GM21367 (cell line): ENCODE results near the gene DLAT.
"Not testable (repeated sequence)": the region's sequence is repeated elsewhere in the genome, so short reads cannot be mapped to it uniquely, and the experiment has no call there.

Experiments
- ATAC-seq: cut with Tn5 transposase; IDR thresholded peaks from one replicate; pipeline ENCODE4 v1.9.1; 2021; ENCODE audit not compliant: unreplicated experiment

The DLAT gene

DNA sequence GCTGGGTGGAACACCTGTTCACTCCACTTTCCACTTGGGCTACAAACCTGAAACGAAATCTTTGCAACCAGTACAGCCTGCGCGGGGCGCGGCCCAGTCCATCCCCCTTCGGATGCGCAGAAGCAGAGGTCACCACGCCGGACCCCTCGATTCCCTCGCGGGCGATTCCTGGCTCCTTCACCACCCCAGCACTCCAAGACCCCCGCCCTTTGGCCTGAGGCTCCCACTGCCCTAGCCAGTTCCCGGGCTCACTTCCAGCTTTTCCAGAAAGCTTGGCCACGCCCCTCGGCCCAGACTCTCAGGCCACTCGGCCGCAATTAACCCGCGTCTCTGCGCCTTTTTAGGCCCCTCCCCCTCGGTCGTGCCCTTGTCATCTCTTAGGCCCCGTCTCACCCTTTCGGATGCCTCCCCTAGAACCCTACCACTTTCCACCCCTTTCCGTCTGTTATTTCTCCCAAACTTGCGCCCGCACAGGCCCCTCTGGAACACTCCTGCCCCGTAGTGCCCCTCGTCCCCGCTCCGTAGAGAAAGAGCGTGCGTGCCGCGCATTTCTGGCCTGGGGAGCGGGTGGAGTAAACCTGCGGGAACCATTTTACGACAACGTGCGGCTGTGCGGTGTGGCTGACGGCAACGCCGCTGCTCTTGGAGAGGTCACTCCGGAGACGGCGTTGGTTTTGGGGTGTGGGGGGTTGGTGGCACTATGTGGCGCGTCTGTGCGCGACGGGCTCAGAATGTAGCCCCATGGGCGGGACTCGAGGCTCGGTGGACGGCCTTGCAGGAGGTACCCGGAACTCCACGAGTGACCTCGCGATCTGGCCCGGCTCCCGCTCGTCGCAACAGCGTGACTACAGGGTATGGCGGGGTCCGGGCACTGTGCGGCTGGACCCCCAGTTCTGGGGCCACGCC is at the start of gene DLAT:
Gene DLAT (plus strand): TSS at position 636 of the 906 bp plus-strand sequence. CDS start 65 bp downstream, at position 701.
- peak; percentile 69 for ATAC-seq

DNA sequence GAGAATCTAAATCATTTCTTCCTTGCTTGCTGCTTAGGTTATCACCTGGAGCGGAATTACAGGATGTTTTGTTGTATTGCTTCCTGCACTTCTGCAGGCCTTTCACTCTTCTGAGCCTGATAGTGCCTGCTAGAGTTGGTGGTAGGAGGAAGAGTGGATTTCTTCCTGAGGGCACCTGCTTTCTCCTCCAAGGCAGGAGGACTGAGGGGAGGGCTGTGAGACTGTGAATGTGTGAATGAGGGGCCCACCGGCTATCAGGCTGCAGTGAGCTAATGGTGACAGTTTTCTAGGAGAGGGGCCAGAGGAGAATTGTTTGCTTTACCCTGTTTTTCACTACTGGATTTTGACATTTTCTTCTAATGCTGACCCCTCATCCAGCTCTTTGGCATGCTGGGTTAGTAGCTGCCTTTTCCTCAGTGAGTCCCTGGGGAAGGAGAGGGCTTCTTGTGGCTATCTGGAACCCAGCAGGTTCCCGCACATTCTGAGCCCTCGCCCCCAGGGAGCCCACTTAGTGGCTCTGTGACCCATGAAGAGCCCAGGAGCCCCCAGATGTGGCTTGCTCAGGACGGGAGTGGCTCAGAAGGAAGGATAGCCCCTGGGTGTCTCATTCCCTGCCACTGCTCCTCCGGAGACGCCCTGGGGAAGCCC is 49.0 kb upstream of the DLAT start:
- no peak for ATAC-seq

DNA sequence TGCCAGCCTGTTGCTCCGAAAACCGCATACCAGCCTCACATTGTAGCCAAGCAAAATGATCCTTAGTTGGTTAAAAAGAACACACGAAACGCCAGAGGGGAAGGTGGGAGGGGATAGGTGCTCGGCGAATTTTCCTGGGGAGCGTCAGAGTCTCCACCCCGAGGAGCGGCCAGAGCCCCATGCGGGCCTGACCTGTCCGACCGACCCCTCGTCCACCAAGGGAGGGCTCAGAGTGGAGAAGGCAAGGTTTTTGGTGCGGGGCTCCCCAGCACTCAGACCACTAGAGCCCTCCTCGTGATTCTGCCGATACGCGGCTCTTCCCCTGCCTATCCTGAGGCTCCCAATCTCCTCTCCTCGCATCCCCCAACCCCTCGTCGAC is 48.5 kb upstream of the DLAT start:
- ATAC-seq, result no peak

DNA sequence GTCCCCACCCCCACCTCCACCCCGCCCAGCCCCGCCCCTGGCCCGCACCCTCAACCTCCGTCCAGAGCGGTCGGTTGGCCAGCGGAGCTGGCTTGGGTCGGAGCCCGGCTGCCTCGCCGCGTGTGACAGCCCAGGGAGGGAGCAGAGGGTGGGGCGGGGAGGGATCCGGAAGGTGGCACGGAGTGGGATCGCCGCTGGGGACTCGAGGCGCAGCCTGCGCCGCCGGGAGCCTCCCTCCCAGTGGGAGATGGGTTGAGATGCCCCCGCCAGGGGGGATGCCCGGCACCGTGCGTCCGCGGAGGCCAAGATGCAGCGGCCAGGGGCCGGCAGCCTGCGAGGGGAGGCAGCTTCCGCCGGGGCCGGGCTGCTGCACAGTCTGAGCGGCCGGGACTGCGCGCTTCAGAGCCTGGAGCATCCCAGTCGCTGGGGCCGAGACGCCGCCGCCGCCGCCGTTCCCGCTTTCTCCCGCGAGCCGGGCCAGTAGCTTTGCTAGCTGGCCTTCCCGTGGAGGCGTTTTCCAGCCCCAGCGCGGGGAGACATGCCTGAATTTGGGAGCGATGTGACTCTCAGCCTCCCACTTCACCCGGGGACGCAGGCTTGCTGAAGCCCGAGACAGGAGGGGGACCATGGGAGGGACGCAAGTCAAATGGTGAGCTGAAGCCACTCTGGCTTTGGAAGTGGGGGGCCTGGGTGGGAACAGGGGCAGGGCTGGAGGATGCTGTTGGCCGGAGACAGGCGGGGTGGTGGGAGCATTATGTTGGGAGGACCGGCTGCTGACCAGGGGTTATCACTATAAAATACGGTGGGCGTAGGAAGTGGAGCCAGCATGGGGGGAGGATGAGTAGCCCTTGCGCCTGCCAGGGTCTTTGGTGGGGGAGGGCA is 47.8 kb upstream of the DLAT start:
- ATAC-seq, result no peak

DNA sequence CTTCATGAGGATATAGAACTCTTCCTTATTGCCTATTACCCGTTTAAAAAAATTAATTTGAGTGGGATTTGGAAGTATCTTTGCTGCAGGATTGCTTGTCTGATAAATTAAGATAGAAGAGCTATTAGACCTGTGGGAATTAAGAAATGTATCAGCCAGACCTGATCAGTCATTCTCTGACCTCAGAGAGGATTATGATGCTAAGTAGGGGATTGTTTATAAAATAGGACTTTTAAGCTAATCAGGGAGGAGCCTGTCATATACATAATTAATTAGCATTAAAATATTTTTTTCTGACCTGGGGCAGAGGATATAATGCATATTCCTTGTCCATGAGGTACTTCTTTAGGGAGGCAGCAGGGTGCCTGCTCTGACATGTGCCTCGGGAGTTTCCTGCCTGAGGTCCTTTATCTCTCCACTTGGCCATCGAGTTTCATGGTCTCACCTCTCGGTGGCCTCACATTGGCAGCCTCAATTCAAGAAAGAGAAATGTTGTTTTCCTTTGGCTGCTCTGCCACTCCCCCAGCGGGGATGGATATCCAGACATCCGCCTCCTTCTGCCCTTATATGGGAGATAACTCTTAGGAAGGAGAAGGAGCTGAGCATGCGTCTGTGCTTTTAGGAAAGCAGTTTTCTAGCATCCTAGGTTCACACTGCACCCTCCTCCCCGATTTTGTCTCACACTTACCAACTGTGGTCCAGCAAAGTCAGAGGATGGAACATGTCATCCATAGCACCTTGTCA is 47.0 kb upstream of the DLAT start:
- no peak for ATAC-seq

DNA sequence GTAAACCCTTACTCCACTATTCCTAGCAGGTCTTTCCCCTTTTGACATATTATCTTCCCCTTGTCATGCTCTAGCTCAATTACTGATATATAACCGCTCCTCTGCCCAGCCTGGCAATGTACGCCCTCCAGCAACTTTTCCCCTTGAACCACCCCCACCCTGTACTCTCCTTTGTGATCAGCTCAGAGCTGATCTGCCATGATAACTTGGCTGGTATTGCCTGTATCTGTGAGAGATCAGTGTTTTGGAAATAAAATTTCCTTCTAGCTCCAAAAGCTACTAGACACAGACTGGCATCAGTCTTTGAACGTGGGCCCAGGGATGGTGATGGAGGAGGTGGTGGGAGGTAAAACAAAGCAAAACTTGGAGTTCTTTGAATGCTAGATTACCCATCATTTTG is 45.1 kb upstream of the DLAT start:
- no peak for ATAC-seq

DNA sequence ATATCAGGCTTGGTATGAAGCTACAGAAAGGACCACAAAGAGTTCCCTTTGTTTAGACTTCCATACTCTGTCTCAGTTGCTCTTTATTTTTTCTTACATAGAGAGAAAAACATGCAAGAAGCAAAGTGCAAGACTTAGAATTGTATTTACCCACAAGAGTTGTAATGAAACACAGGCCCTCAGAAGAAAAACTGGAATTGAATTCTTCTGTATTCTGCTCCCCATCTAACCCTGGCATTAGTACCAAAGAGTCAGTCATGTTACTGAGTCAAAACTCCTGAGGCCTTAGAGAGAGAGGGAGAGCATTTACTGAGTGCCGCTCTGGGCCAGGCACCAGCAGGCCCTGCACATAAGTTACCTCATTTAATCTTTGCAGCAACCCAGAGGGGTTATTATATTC is 43.9 kb upstream of the DLAT start:
- ATAC-seq, result no peak

DNA sequence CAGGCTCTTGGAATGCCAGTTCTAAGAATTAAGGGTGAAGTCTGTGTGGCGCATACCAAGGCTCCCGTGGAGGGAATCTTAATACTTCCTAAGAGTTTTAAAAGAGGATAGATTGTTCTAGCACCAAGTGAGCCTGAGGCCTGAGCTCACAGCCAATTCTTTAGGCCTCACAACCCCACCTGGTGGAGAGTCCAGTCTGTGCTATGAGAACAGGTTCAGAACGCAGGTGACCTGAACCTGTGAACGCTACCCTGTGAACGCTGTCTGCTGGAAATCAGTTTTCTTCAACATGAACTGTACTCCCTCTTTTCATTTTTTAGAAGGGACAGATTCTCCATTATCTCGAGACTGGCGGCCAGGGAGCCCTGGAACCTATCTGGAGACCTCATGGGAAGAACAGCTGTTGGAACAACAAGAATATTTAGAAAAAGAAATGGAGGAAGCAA is 43.2 kb upstream of the DLAT start:
- ATAC-seq, result peak; percentile 69

DNA sequence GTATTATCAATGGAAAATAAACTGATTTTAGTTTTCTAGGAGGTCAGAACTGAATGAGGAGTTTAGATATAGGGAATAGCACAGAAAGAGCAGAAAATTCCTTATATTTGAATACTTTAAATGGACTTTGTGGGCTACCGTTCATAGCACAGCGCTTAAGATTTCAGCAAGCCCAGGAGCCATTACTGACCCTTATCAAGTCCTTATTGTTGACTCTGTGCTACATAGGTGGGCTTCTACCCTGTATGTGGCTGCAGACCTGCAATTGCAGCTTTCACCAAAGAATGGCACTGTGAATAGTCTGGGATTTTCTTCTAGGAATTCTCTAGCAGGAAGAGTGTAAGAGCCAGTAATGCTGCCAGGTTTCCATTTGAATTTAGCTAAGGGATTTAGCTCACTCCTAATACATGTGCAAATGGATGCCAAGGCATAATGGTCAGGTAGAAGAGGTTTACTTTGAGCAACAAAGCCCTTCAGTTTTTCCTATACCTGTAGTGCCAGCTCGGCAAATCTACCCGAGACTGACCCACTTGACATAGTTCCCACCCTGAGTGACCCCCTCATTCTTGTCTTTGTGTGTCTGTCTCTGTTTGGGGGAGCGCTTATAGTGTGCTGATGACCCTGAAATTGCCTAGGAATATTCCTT is 42.5 kb upstream of the DLAT start:
- no peak for ATAC-seq

DNA sequence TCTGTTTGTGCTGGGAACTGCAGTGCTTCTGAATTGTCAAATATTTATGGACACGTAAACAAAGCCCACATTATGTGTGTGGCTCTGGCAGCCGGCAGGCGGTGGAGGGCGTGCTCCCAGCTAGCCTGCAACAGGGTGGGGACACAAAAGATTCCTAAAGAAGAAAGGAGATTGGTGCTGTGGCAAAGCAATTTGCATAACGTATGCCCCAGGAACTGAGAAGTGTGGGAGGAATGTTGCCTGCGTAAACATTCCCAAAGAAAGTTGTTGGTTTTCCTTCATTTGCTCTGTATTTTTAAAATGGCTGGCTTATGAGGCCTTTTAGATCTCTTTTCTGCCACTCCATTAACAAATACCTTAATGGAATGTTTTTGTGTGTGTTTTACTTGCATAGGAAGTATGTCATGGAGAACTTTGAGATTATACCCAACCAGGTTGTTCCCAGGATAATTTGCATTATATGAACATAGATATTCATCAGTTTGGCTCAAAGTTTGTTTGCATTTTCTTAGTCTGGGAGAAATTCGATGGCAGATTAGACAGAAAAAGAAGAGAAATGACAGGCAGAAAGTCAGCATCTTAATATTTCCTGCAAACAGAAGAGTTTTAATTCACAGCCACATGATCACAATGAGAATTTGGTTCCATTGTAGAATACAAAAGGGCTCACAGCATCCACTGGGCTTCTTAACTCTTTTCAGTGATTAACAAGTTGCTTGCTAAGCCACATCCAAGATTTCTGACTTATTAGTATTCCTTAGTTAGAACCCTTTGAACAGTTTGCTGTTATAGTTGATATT is 41.8 kb upstream of the DLAT start:
- ATAC-seq, result no peak

DNA sequence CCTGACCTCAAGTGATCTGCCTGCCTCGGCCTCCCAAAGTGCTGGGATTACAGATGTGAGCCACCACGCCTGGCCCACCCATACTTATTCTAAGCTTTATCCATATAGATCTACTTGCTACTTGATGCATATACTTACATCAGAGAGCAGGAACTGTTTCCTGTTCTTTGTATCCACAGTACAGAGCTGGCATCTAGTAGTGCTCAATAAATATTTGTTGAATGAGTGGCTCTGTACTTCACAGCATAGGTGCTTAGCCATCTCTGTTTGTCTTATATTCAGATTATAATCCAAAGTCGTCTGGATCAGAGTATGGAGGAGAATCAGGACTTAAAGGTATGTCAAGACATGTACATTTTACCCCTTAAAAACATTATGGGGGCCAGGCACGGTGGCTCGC is 38.6 kb upstream of the DLAT start:
- ATAC-seq, result no peak

DNA sequence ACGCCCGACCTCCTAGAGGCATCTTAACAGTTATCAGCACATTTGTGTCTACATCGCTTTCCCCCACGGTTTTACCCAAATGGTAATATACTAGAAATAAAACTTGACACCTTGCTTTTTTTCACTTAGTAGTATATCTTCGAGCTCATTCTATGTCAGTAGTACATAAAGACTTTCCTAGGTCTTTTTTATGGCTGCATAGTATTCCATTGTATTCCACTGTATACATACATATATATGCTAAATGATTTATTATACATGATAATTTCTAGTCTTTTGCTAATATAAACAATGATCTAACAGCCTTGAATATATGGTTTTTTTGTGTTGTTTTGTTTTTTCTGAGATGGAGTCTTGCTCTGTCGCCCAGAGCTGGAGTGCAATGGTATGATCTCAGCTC is 34.8 kb upstream of the DLAT start:
- ATAC-seq, result no peak

DNA sequence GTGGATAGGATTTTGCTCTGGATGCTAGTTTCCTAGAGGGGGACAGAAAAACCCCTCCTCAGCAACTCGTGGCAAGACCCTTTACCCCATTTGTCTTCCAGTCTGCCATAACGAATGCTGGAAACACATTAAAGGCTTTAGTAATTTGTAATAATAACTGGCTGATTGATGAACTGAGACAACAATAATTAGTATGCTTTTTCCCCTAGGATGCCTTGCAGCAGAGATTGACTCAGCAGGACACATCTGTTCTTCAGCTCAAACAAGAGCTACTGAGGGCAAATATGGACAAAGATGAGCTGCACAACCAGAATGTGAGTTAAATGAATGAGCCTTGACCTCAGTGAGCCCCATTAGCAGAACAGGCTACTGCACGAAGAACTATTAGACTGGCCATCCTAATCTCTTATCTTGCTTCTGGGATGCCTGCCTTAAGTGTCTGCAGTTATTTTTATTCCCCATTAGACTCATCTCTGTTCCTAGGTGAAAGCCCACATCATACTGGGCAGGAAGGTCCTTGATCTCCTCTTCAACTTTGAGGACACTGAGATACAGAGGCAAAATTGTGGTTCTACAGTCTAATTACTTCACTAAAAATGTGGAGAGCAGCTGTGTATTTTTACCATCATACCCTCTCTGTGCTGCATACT is 32.9 kb upstream of the DLAT start:
- ATAC-seq, result no peak

DNA sequence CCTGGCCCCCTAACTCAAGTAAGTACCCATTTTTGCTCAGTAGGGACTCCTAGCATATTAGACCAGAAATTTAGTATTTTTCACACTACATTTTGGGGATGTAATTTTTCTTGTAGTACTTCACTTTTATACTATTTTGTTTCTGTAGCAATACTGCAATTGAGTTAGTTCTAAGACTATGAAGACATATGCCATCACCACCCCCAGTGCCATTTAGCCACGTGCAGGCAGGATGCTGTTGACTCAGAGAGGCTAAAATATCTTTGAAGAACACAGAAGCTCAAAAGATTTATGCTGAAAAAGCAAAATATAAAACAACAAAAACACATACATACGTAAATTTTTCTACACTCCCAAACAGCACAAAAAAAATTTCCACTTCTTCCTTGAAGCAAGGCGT is 29.1 kb upstream of the DLAT start:
- ATAC-seq, result no peak

DNA sequence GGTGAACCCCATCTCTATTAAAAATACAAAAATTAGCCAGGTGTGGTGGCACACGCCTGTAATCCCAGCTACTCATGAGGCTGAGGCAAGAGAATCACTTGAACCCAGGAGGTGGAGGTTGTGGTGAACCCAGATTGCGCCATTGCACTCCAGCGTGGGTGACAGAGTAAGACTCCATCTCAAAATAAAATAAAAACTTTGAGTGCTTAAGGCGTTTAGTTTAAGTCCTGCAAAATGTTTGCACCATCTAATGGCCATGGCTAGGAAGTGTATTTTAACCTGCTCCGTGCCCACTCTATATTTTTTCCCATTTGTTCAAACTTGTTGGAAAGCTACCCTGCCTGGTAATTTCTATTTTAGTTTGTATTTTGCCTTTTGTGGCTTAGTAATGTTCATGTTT is 28.5 kb upstream of the DLAT start:
- ATAC-seq, result not testable (repeated sequence)

DNA sequence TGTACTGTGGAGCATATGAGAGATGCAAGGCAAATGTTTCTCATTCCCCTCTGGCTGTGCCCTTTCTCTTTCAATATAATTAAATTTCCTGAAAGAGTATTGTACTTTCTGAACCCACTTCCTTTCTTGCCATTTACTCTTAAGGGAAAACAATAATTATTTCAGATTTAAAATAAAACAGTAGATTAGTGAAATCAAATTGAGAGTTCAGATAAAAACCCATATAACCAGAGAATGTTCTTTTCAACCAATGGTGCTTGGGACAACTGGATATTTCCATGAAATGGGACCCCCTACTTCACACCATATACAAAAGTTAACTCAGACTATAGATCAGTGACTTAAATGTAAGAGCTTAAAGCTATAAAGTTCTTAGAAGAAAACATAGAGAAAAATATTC is 26.1 kb upstream of the DLAT start:
- ATAC-seq, result no peak

DNA sequence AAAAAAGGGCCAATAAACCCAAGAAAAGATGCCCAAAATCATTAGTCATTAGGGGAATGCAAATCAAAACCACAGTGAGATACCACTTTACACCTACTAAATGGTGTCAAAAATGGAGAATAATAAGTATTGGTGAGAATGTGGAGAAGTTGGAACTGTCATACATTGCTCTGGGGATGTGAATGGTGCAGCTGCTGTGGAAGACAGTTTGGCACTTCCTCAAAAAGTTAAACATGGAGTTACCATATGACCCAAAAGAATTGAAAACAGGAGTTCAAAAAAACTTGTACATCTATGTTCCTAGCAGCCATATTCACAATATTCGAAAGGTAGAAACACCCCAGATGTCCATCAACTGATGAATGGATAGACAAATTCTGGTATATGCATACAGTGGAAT is 24.5 kb upstream of the DLAT start:
- ATAC-seq, result no peak

DNA sequence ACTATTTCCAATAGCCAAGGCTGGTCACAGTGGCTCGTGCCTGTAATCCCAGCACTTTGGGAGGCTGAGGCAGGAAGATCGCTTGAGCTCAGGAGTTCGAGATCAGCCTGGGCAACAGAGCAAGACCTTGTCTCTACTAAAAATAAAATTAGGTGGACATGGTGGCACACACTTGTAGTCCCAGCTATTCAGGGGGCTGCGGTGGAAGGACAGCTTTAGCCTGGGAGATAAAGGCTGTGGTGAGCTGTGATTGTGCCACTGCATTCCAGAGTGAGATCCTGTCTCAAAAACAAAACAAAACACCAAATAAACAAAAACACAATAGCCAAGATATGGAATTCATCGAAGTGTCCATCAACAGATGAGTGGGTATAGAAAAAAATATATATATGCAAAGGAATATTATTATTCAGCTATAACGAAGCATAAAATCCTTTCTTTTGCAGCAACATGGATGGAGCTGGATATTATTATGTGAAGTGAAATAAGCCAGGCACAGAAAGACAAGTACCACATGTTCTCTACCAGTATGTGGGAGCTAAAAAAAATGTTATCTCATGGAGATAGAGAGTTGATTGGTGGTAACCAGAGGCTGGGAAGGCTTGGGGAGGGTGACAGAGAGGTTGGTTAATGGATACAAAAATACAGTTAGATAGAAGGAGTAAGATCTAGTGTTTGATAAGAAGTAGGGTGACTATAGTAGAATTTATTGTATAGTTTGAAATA is 22.6 kb upstream of the DLAT start:
- no peak for ATAC-seq
